Ishikawa (cell line): ENCODE results near the gene KCNA3.

Experiments
- CREB1 ChIP-seq: IDR thresholded peaks from 2 replicates; pipeline ENCODE4 v1.6.1; 2012; ENCODE audit warnings: low read depth
- NFIC ChIP-seq: IDR thresholded peaks from 2 replicates; pipeline ENCODE4 v1.6.1; 2012
- TAF1 ChIP-seq: IDR thresholded peaks from 2 replicates; pipeline ENCODE4 v1.6.1; 2012; ENCODE audit warnings: low read depth, mild to moderate bottlenecking
- YY1 ChIP-seq: IDR thresholded peaks from 2 replicates; pipeline ENCODE4 v1.6.1; 2012; ENCODE audit warnings: low read depth
- TF ChIP-seq, protein P1 (sequence below): IDR thresholded peaks from 2 replicates; pipeline ENCODE4 v1.6.1; 2012; ENCODE audit warnings: low read depth, mild to moderate bottlenecking
- TF ChIP-seq, protein P2 (sequence below): IDR thresholded peaks from 2 replicates; pipeline ENCODE4 v1.6.1; 2012

DNA sequence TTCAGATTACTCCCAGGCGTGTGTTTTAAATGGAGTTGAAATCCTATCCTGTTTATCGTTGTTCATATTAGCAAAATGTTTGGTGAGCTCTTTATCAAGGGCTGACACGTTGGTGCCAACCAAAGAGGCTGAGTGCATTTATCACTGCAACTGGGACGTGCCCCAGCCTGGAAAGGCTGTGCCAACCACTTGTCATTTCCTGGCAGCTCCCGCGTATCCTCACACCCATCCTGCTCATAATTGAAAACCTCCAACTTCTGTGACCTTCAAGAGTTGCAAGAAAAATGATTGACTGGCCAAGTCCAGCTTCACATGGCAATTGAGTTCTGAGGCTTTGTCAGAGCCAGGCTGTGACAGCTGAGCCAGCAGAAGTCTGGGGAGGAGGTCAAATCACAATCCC lies 43.7 kb upstream of the KCNA3 start:
- TF ChIP-seq TAF1 (no peak), YY1 (no peak), CREB1 (no peak), NFIC (no peak)
- TF ChIP-seq, protein P1, sequence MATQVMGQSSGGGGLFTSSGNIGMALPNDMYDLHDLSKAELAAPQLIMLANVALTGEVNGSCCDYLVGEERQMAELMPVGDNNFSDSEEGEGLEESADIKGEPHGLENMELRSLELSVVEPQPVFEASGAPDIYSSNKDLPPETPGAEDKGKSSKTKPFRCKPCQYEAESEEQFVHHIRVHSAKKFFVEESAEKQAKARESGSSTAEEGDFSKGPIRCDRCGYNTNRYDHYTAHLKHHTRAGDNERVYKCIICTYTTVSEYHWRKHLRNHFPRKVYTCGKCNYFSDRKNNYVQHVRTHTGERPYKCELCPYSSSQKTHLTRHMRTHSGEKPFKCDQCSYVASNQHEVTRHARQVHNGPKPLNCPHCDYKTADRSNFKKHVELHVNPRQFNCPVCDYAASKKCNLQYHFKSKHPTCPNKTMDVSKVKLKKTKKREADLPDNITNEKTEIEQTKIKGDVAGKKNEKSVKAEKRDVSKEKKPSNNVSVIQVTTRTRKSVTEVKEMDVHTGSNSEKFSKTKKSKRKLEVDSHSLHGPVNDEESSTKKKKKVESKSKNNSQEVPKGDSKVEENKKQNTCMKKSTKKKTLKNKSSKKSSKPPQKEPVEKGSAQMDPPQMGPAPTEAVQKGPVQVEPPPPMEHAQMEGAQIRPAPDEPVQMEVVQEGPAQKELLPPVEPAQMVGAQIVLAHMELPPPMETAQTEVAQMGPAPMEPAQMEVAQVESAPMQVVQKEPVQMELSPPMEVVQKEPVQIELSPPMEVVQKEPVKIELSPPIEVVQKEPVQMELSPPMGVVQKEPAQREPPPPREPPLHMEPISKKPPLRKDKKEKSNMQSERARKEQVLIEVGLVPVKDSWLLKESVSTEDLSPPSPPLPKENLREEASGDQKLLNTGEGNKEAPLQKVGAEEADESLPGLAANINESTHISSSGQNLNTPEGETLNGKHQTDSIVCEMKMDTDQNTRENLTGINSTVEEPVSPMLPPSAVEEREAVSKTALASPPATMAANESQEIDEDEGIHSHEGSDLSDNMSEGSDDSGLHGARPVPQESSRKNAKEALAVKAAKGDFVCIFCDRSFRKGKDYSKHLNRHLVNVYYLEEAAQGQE = no peak
- TF ChIP-seq, protein P2, sequence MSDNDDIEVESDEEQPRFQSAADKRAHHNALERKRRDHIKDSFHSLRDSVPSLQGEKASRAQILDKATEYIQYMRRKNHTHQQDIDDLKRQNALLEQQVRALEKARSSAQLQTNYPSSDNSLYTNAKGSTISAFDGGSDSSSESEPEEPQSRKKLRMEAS = no peak
